Measurements from ENCODE around the gene MBD1.
"Not testable (repeated sequence)": the region's sequence is repeated elsewhere in the genome, so short reads cannot be mapped to it uniquely, and the experiment has no call there.

Gene MBD1

DNA sequence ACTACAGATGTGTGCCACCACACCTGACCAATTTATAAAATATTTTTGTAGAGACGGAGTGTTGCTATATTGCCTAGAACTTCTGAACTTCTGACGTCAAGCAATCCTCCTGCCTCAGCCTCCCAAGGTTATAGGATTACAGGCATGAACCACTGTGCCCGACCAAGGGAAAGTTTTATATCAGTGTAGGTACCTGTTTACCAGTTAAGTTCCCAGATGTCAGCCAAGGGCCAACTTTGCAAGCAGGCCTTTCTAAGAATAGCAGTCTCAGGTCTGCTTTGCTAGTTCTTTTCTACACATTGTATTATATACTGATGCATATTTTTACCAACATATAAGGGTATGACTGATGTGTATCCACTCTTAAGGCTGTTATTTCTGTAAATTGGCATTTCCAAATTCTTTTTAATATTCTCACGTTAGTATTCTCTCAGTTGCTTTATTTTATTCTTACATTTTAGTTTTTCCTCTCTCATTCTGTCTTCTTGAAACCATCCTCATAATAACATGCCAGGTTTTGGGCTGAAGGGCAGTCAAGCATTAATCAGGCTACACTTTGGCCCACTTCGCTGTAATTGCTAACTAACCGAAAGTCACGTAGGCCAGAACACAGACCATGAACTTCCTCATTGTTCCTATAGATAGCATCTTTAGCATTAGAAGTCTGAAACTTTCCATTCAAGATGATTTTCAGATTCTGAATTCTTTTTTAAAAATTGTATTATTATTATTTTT is 31.1 kb upstream of the MBD1 start:
- Histone ChIP-seq H3K27me3 (ENCODE audit: insufficient read depth, insufficient read length) (peaks cover 14% of the 10 kb centered on the region), H3K4me1 (ENCODE audit: insufficient read depth, insufficient read length) (no peaks in the 10 kb centered on the region), H3K36me3 (ENCODE audit: insufficient read depth, insufficient read length, low read length) (no peaks in the 10 kb centered on the region), H3K4me3 (ENCODE audit: insufficient read length, low read depth) (no peak overlapping the region), H3K9me3 (ENCODE audit: insufficient read depth, low read length) (no peaks in the 10 kb centered on the region), H3K9ac (ENCODE audit: insufficient read length, low read depth) (no peak overlapping the region)
- TF ChIP-seq SUZ12 (IDR thresholded peaks at IDR 0.05; ENCODE audit: extremely low read depth, insufficient read depth, insufficient read length), result no peak
- no peak for TF ChIP-seq ZNF274 (IDR thresholded peaks at IDR 0.05; ENCODE audit: low read depth, low read length)
- TF ChIP-seq YY1 (IDR thresholded peaks at IDR 0.05; ENCODE audit: insufficient read depth, insufficient read length), result no peak
- no peak for DNase-seq (ENCODE audit: low read depth, low spot score)

GRCh38 chr18:50311650-50312049 is 30.3 kb upstream of the MBD1 start:
- Histone ChIP-seq H3K4me3 (ENCODE audit: insufficient read length, low read depth) (no peak overlapping the region), H3K27me3 (ENCODE audit: insufficient read depth, insufficient read length) (peaks cover 21% of the 10 kb centered on the region), H3K4me1 (ENCODE audit: insufficient read depth, insufficient read length) (no peaks in the 10 kb centered on the region), H3K9ac (ENCODE audit: insufficient read length, low read depth) (no peak overlapping the region), H3K36me3 (ENCODE audit: insufficient read depth, insufficient read length, low read length) (no peaks in the 10 kb centered on the region), H3K9me3 (ENCODE audit: insufficient read depth, low read length) (no peaks in the 10 kb centered on the region)
- DNase-seq (ENCODE audit: low read depth, low spot score), result no peak
- TF ChIP-seq ZNF274 (IDR thresholded peaks at IDR 0.05; ENCODE audit: low read depth, low read length) (no peak), YY1 (IDR thresholded peaks at IDR 0.05; ENCODE audit: insufficient read depth, insufficient read length) (no peak), SUZ12 (IDR thresholded peaks at IDR 0.05; ENCODE audit: extremely low read depth, insufficient read depth, insufficient read length) (no peak)

GRCh38 chr18:50310080-50310479 is 28.8 kb upstream of the MBD1 start:
- H3K4me3 ChIP-seq (ENCODE audit: insufficient read length, low read depth), result no peak overlapping the region
- DNase-seq (ENCODE audit: low read depth, low spot score), result no peak
- H3K36me3 ChIP-seq (ENCODE audit: insufficient read depth, insufficient read length, low read length), result no peaks in the 10 kb centered on the region
- H3K9me3 ChIP-seq (ENCODE audit: insufficient read depth, low read length), result peaks cover 3% of the 10 kb centered on the region; the same call in 1 of the 2 replicates
- TF ChIP-seq ZNF274 (IDR thresholded peaks at IDR 0.05; ENCODE audit: low read depth, low read length) (no peak), YY1 (IDR thresholded peaks at IDR 0.05; ENCODE audit: insufficient read depth, insufficient read length) (no peak), SUZ12 (IDR thresholded peaks at IDR 0.05; ENCODE audit: extremely low read depth, insufficient read depth, insufficient read length) (no peak)
- no peak overlapping the region for H3K9ac ChIP-seq (ENCODE audit: insufficient read length, low read depth)
- peaks cover 22% of the 10 kb centered on the region for H3K27me3 ChIP-seq (ENCODE audit: insufficient read depth, insufficient read length)
- no peaks in the 10 kb centered on the region for H3K4me1 ChIP-seq (ENCODE audit: insufficient read depth, insufficient read length)

DNA sequence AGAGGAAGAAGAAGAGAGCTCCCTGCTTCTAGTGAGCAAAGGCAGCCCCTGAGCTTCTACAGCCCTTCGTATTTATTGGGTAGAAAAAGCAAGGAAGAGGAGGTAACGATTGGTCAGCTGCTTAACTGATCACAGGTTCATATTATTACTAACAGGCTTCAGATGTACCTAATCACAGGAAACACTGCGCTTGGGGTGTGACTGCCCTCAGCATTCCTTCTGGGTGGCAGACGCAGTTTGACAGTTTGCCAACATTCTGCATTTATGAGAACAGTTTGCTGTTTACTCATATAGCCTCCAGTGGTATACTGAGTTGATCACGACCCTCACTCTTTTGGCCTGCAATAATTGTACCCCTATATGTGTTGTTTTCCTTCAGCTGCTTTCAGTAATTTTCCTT is 27.5 kb upstream of the MBD1 start:
- peaks cover 24% of the 10 kb centered on the region for H3K27me3 ChIP-seq (ENCODE audit: insufficient read depth, insufficient read length)
- not testable (repeated sequence) for H3K9me3 ChIP-seq (ENCODE audit: insufficient read depth, low read length); DNase-seq (ENCODE audit: low read depth, low spot score); H3K9ac ChIP-seq (ENCODE audit: insufficient read length, low read depth); H3K4me1 ChIP-seq (ENCODE audit: insufficient read depth, insufficient read length); H3K36me3 ChIP-seq (ENCODE audit: insufficient read depth, insufficient read length, low read length); H3K4me3 ChIP-seq (ENCODE audit: insufficient read length, low read depth)

DNA sequence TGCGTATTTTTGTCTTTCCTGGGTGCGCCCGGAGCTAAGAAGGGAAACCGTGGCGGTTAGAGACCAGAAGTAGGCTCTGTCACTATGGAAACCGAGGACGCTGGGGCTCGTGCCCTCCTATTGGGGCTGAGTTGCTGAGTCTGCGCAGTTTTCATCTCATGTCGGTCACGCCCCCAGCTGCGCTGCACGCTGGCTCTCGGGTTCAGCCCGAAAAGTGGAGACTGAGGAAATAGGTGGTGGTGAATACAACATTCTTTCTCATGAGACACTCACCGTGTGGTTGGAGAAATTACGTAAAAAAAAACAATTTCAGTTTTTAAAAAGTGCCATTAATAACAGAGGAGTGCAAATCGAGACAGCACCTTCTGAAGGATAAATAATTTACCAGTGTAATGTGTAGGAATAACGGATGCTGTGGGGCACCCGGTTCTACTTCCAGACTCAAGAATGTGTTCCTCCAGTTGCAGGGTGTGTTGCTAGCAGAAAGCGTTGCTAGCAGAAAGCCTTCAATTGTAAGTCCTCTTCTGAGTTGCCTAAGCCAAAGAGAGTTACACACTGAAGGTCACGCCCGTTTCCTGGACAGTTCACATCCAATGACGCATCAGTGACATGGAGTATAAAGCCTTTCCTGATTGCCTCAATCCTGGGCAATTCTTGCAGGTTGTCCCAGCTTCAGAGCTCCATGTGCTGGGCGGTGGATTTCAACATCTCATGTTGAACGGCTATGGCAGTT is 26.6 kb upstream of the MBD1 start:
- Histone ChIP-seq H3K9ac (ENCODE audit: insufficient read length, low read depth) (no peak overlapping the region), H3K9me3 (ENCODE audit: insufficient read depth, low read length) (peaks cover 6% of the 10 kb centered on the region; the same call in 1 of the 2 replicates), H3K4me3 (ENCODE audit: insufficient read length, low read depth) (peak overlapping the region; percentile 31), H3K27me3 (ENCODE audit: insufficient read depth, insufficient read length) (peaks cover 27% of the 10 kb centered on the region), H3K36me3 (ENCODE audit: insufficient read depth, insufficient read length, low read length) (no peaks in the 10 kb centered on the region), H3K4me1 (ENCODE audit: insufficient read depth, insufficient read length) (no peaks in the 10 kb centered on the region)
- DNase-seq (ENCODE audit: low read depth, low spot score), result peak; percentile 58
- TF ChIP-seq YY1 (IDR thresholded peaks at IDR 0.05; ENCODE audit: insufficient read depth, insufficient read length) (no peak), SUZ12 (IDR thresholded peaks at IDR 0.05; ENCODE audit: extremely low read depth, insufficient read depth, insufficient read length) (no peak), ZNF274 (IDR thresholded peaks at IDR 0.05; ENCODE audit: low read depth, low read length) (no peak)

- TF ChIP-seq YY1 (IDR thresholded peaks at IDR 0.05; ENCODE audit: insufficient read depth, insufficient read length) (no peak), SUZ12 (IDR thresholded peaks at IDR 0.05; ENCODE audit: extremely low read depth, insufficient read depth, insufficient read length) (no peak), ZNF274 (IDR thresholded peaks at IDR 0.05; ENCODE audit: low read depth, low read length) (no peak)
- H3K9me3 ChIP-seq (ENCODE audit: insufficient read depth, low read length), result peaks cover 6% of the 10 kb centered on the region; the same call in 1 of the 2 replicates
- H3K9ac ChIP-seq (ENCODE audit: insufficient read length, low read depth), result peak overlapping the region; percentile 47
- H3K4me3 ChIP-seq (ENCODE audit: insufficient read length, low read depth), result peak overlapping the region; percentile 31
- H3K36me3 ChIP-seq (ENCODE audit: insufficient read depth, insufficient read length, low read length), result no peaks in the 10 kb centered on the region
- H3K4me1 ChIP-seq (ENCODE audit: insufficient read depth, insufficient read length), result no peaks in the 10 kb centered on the region
- peaks cover 31% of the 10 kb centered on the region for H3K27me3 ChIP-seq (ENCODE audit: insufficient read depth, insufficient read length)
- DNase-seq (ENCODE audit: low read depth, low spot score), result no peak
Observed at GRCh38 chr18:50307400-50307737, 26.0 kb upstream of the MBD1 start.

- Histone ChIP-seq H3K4me3 (ENCODE audit: insufficient read length, low read depth) (no peak overlapping the region), H3K9ac (ENCODE audit: insufficient read length, low read depth) (no peak overlapping the region), H3K4me1 (ENCODE audit: insufficient read depth, insufficient read length) (no peaks in the 10 kb centered on the region), H3K27me3 (ENCODE audit: insufficient read depth, insufficient read length) (peaks cover 31% of the 10 kb centered on the region), H3K36me3 (ENCODE audit: insufficient read depth, insufficient read length, low read length) (no peaks in the 10 kb centered on the region), H3K9me3 (ENCODE audit: insufficient read depth, low read length) (peaks cover 6% of the 10 kb centered on the region; the same call in 1 of the 2 replicates)
- TF ChIP-seq YY1 (IDR thresholded peaks at IDR 0.05; ENCODE audit: insufficient read depth, insufficient read length) (no peak), ZNF274 (IDR thresholded peaks at IDR 0.05; ENCODE audit: low read depth, low read length) (no peak), SUZ12 (IDR thresholded peaks at IDR 0.05; ENCODE audit: extremely low read depth, insufficient read depth, insufficient read length) (no peak)
- DNase-seq (ENCODE audit: low read depth, low spot score), result no peak
Observed at GRCh38 chr18:50306944-50307343, 25.6 kb upstream of the MBD1 start.

All from NT2/D1 (cell line).